Tibial artery (tissue), 4 donors: ENCODE measurements around the gene MCTP2.

Source experiments
- DNase-seq, 2 donors: peaks; one replicate each; pipeline ENCODE4 v3.0.0-alpha.2; 2019
- H3K27ac ChIP-seq, 2 donors: fragments of 200-600 bp; sonication (generic) in 1 of 2; 1 replicate in 1 of 2; 2 replicates in 1 of 2; pipeline ENCODE4 v1.5.1; 2018 to 2019; ENCODE audit warnings: mild to moderate bottlenecking in 1 of 2
- H3K27me3 ChIP-seq, 2 donors: fragments of 200-600 bp; sonication (generic) in 1 of 2; one replicate each; pipeline versions ENCODE4 v1.5.1 to v1.6.0; 2016 to 2019
- H3K36me3 ChIP-seq, 3 donors: fragments of 200-600 bp; sonication (generic) in 2 of 3; one replicate each; pipeline ENCODE4 v1.5.1; 2016 to 2019; ENCODE audit warnings: mild to moderate bottlenecking in 2 of 3
- H3K4me1 ChIP-seq, 4 donors: fragments of 200-600 bp; sonication (generic) in 2 of 4; 1 replicate in 3 of 4; 2 replicates in 1 of 4; pipeline ENCODE4 v1.5.1; 2016 to 2019
- H3K4me3 ChIP-seq, 2 donors: fragments of 200-600 bp; sonication (generic) in 1 of 2; 1 replicate in 1 of 2; 2 replicates in 1 of 2; pipeline ENCODE4 v1.5.1; 2018 to 2019; ENCODE audit warnings: mild to moderate bottlenecking in 2 of 2
- H3K9me3 ChIP-seq, 3 donors: fragments of 200-600 bp; sonication (generic) in 1 of 3; one replicate each; pipeline ENCODE4 v1.5.1; 2016 to 2019
- intact Hi-C: fragments of 100-400 bp; cut with DNase I; formaldehyde crosslinking; loops from one replicate; pipeline ENCODE4 v1.15.0; 2023; ENCODE audit warnings: low total_unique reads
- TF ChIP-seq, protein P1 (sequence below), 2 experiments: fragments of 200-600 bp in 1 of 2; fragments of 450-650 bp in 1 of 2; IDR thresholded peaks; one replicate each; pipeline ENCODE4 v1.5.1; 2017 to 2019; ENCODE audit warnings: antibody characterized with exemption in 2 of 2, mild to moderate bottlenecking in 1 of 2, moderate library complexity in 1 of 2

Gene MCTP2

DNA sequence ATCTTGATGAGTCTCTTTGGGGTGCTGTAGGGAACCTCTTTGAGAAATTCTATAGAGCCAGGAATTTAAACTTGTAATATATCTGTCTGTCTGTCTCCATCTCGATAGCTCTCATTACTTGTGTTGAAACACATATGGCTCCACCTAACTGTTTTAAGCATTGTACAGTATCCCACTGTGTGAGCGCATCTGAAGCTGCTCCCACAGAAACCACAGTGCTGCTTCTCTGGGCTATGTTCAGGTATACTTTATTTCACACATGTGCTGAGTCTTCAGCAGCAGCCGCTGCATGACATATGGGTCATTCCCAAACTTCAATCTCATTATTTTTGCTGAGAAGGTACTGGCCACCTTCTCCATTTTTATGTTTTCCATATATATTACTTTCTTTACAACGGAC lies 63.9 kb downstream of the MCTP2 start:
- Histone ChIP-seq H3K4me1 (no peaks in the 10 kb centered on the region), H3K9me3 (peaks cover 0 to 4% (median 0%) of the 10 kb centered on the region in 3 donors), H3K27me3 (no peaks in the 10 kb centered on the region), H3K36me3 (no peaks in the 10 kb centered on the region), H3K27ac (no peak overlapping the region), H3K4me3 (no peak overlapping the region)
- intact Hi-C loops, result no loop called here
- TF ChIP-seq, protein P1, sequence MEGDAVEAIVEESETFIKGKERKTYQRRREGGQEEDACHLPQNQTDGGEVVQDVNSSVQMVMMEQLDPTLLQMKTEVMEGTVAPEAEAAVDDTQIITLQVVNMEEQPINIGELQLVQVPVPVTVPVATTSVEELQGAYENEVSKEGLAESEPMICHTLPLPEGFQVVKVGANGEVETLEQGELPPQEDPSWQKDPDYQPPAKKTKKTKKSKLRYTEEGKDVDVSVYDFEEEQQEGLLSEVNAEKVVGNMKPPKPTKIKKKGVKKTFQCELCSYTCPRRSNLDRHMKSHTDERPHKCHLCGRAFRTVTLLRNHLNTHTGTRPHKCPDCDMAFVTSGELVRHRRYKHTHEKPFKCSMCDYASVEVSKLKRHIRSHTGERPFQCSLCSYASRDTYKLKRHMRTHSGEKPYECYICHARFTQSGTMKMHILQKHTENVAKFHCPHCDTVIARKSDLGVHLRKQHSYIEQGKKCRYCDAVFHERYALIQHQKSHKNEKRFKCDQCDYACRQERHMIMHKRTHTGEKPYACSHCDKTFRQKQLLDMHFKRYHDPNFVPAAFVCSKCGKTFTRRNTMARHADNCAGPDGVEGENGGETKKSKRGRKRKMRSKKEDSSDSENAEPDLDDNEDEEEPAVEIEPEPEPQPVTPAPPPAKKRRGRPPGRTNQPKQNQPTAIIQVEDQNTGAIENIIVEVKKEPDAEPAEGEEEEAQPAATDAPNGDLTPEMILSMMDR (IDR thresholded peaks at IDR 0.05), result no peak
- no peak for DNase-seq

DNA sequence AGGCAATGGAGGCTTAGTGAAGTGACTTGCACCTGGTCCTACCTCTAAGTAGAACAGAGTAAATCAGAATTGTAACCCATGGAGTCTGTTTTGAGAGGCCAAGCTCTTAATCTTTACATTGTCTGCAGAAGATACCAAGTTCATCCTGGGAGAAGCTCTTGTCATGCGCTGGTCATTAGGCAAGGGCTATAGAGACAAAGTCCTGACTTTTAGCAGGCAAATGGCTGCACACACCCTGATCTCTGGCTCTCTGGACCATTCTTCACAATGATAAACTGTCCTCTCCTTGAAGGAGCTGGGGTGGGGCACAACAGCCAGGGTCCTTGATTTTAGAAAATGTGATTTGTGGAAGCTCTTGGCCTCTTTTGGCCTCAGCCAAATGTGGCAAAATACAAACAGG lies 65.4 kb downstream of the MCTP2 start:
- no peak for DNase-seq
- Histone ChIP-seq H3K4me3 (no peak overlapping the region), H3K27me3 (no peaks in the 10 kb centered on the region), H3K4me1 (no peaks in the 10 kb centered on the region), H3K9me3 (no peaks in the 10 kb centered on the region), H3K27ac (no peak overlapping the region), H3K36me3 (no peaks in the 10 kb centered on the region)
- TF ChIP-seq, protein P1 (IDR thresholded peaks at IDR 0.05), result no peak
- intact Hi-C loops, result no loop called here

DNA sequence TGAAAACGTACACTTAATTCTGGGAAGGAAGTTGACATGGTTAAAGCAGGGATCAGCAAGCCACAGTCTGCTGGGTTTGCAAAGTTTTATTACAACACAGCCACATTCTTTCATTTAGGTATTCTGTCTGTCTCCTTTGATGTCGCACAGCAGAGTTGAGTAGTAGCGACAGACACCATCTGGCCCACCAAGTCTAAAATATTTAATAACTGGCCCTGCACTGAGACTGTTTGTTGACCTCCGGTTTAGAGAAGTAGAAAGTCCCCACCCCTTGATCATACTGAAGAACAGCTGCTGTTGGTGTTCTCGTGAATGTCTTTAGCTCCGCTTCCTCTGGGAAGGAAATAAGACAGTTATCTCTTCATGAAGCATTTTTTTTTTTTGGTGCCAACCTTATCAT lies 66.2 kb downstream of the MCTP2 start:
- Histone ChIP-seq H3K4me1 (no peaks in the 10 kb centered on the region), H3K36me3 (no peaks in the 10 kb centered on the region), H3K9me3 (no peaks in the 10 kb centered on the region), H3K27ac (no peak overlapping the region), H3K4me3 (no peak overlapping the region), H3K27me3 (no peaks in the 10 kb centered on the region)
- no peak for DNase-seq
- TF ChIP-seq, protein P1 (IDR thresholded peaks at IDR 0.05), result no peak
- intact Hi-C loops, result no loop called here

DNA sequence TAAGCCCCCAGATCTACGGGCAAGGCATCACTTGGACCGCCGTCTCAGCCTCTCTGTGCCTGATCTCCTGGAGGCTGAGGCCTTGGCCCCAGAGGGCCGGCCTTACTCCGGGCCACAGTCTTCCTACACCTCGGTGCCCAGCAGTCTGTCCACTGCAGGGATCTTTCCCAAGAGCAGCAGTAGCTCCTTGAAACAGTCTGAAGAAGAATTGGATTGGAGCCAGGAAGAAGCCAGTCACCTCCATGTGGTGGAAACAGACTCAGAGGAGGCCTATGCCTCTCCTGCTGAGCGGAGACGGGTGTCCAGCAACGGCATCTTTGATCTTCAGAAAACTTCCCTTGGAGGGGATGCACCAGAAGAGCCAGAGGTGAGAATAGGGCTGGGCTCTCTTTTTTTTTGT lies 67.0 kb downstream of the MCTP2 start:
- DNase-seq, result no peak
- no peaks in the 10 kb centered on the region for H3K9me3 ChIP-seq
- H3K27ac ChIP-seq, result no peak overlapping the region
- intact Hi-C loops, result no loop called here
- no peaks in the 10 kb centered on the region for H3K4me1 ChIP-seq
- H3K4me3 ChIP-seq, result no peak overlapping the region
- no peaks in the 10 kb centered on the region for H3K27me3 ChIP-seq
- H3K36me3 ChIP-seq, result no peaks in the 10 kb centered on the region
- TF ChIP-seq, protein P1 (IDR thresholded peaks at IDR 0.05), result no peak

DNA sequence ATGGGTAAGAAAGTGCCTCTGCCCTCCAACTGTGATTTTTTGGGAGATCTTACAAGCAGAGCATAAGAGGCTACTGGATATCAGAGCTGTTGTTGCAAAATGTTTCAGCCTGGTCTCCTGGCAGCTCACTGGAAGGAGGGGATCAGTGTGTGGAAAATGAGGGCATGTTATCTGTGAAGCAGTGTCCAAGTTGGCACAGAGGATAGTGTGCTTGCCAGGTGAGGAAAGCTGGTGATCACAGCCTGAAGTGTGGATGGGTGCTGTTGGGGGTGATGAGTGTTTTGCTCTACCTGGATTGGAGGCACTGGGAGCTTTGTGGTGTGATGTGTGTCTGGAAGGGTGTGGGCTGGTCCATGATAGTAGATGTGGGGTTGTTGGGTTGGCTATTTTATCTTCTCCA lies 69.3 kb downstream of the MCTP2 start:
- H3K27ac ChIP-seq, result no peak overlapping the region
- H3K4me3 ChIP-seq, result no peak overlapping the region
- no peak for DNase-seq
- H3K27me3 ChIP-seq, result no peaks in the 10 kb centered on the region
- no peaks in the 10 kb centered on the region for H3K36me3 ChIP-seq
- H3K4me1 ChIP-seq, result no peaks in the 10 kb centered on the region
- TF ChIP-seq, protein P1 (IDR thresholded peaks at IDR 0.05), result no peak
- H3K9me3 ChIP-seq, result no peaks in the 10 kb centered on the region
- intact Hi-C loops, result no loop called here

DNA sequence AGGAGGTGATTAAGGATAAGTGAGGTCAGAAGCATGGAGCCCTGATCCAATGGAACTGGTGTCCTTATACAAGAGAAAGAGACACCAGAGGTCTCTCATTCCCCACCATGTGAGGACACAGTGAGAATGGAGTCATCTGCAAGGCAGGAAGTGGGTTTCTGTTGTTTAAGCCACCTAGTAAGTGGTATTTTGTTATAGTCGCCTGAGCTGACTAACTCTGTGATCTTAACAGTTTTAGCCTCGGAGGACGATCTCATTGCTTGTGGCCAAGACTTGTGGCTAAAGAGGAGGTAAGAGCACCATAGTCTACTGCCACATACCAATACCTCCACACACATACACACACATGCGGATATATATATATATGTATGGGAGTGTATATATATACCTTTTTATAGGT lies 73.8 kb downstream of the MCTP2 start:
- no peak overlapping the region for H3K27ac ChIP-seq
- intact Hi-C loops, result no loop called here

More for the DNA sequence above, 73.8 kb downstream of the MCTP2 start:
- Histone ChIP-seq H3K9me3 (no peaks in the 10 kb centered on the region), H3K36me3 (no peaks in the 10 kb centered on the region), H3K4me1 (no peaks in the 10 kb centered on the region), H3K27me3 (no peaks in the 10 kb centered on the region), H3K4me3 (no peak overlapping the region)
- TF ChIP-seq, protein P1 (IDR thresholded peaks at IDR 0.05), result no peak
- DNase-seq, result no peak
